NCI-H2107 treated with DMSO at 0.1 percent for 48 hours (cell line): ENCODE results near the gene CCNL2.
A peak's percentile ranks its signal among the peaks of the same experiment; 100 is the strongest.
"Not testable (repeated sequence)": the region's sequence is repeated elsewhere in the genome, so short reads cannot be mapped to it uniquely, and the experiment has no call there.

Experiments used
- DNase-seq: peaks from one replicate; lab custom pipeline; 2025; ENCODE audit not compliant: unreplicated experiment; lab: John Stamatoyannopoulos, UW

The CCNL2 gene

DNA sequence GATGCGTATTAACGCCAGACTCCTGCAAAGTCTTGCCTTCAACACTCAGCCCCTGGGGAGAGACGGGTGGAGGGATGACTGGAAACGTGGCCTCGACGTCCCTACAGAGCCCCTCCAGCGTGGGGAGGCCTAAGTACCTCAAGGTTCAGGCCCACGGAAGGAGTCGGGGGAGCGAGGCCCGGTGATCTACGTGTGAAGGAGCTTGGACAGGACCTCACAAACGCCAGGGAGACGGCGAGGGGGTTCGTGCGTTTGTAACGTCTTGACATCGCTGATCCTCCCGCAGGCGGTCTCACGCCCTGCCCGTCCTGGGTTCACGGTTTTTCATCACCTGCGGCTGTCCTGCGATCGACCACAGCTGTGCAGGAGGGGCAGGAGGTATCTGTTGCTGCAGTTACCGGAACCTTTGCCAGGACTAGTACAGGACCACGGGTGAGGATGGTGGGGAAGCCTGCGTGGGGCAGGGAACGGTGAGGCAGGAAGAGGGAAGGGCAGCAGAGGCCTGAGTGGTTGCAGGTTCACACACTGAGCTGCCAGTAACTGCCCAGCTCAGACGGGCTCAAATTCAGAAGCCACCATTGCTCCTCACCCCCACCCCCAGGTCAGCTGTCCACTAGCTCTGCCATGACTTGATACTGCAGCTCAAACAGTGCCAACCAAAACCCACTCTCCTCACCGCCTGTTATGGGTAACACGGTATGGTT, 889 bp upstream of the CCNL2 start:
- no peak for DNase-seq

DNA sequence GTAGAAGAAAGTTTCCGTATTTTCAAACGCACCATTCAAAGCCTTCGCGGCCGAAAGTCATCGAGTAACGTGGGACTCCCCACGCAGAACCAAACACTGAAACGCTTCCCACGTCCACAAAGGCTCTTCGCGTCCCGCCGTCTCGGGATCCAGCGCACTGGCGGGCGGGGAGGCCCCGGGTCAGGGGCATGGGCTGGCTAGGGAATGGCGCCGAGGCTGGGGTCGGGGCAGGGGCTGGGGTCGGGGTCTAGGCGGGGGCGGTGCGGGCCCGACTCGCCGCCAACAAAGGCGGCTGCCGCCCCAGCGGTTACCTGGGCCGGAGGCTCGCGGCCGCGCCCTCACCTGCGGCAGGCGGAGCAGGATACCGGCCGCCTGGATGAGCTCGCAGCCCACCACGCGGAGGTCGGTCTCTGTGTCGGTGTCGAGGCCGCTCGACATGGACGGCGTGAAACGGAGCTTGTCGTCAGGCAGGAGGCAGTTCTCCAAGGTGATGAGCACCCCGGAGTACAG, 403 bp downstream of the CCNL2 start:
- DNase-seq: no peak

DNA sequence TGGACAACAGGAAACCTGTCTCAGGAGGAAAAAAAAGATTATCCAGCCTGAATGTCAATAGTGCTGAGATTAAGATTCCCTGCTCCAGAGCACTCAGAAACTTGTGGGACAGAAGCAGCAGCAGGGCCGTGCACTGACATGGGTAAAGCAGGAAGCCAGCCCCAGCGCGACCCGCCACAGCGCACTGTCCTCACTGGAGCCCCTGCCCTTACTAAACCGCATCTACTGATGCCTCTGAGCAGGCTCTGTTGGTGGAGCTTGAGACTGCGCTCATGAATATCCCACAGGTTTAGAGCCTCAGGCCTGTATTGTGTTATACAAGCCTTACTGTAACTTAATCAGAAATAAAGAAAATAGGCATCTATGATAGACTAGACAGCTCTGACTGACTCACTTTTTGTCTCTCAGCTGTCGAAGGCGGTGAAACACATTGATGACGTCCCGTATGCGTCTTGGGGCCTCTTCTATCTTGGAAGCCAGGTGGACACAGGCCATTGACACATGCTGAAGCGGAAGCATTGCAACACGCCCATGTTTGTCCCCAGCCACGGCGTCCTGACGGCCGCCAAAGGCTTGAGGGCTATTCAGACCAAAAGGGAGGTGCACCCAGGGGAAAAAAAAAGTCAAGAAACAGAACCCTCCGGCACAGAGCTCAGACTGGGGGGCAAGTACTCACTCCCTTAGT, 1.2 kb downstream of the CCNL2 start:
- no peak for DNase-seq

DNA sequence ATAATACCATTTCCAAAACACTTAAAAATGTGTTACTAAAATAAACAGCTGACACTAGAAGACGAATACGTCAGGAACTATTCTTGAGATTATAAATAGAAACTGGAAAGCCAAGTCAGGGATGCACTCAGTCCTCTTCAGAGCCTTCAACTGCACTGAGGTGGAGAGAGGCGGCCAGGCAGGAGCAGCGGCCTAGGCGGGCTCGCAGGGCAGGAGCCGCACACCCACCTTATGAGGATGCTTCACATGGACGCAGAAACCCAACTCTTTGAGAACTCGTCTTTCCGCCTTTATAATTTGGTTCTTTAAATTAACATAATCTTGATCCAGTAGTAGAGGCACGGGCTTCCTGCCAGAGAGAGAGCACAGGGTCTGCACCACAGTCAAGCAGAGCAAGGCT, 4.0 kb downstream of the CCNL2 start:
- no peak for DNase-seq

DNA sequence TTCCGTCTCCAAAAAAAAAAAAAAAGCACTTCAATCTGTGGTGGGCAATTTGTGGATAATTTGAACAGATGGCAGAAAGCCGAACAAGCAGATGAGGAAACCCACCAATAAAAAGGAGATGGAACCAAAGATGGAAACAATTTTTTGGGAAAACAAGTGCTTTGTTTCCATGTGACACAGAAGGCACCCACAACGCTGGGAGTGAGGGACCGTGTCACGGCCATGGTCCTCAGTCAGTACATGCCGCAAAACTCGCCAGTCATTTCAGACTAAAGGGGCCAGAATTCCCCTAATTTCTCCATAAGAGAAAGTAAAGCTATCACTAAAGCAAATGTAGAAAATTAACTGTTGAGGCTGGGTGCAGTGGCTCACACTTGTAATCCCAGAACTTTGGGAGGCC, 5.0 kb downstream of the CCNL2 start:
- no peak for DNase-seq

DNA sequence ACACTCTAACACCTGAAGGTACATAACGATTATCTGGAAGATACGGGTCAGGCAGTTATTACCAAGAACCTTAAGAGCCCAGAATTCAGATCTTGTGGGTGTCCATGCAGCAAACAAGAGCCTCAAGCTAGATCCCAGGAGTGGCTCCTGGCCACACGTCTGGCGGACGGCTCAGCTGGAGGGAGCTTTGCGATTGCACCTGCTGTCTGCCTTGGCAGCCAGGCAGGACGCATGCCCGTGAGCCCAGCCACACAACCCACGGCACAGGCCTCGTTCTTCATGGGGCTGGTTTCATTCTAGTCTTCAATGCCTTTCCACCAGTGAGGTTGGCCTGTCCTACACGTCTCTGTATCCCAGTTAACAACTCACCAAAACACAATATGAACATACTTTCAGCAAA, 5.7 kb downstream of the CCNL2 start:
- no peak for DNase-seq

DNA sequence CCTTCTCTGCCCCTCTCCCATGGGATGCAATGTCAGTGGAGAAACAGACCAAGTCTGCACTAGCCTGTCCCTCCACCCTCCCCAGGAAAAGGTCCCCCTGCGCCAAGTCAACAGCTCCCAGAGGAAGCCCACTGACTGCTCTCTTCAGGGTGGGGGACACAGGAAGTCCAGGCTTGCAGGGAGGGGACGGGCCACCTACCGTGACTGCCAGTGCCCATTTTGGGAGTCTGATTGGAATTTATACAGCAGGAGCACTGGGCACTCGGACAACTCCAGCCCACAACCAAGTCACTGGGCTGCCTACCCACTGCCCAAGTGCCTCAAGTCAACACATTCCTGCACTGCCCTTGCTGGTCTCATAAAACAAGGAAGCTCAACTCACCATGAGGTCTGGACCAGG, 6.1 kb downstream of the CCNL2 start:
- DNase-seq: no peak

DNA sequence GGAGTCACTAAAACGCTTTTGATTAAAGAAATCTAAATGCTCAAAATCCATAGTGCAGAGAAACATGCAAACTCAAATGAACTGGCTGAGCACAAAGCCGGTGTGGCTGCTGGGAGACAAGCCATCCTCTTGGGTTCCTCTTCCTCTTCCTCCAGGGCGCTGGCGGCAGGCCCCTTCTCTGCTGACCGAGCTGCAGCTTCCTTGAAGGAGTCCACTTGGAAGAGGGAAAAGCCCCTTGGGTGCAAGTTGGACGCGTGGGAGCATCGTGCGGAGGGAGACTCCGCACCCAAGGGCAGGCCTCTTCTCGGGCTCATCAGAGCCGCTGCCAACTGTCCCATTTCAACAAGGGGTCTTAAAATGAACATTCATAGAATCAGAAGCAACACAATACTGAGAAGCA, 7.9 kb downstream of the CCNL2 start:
- no peak for DNase-seq

DNA sequence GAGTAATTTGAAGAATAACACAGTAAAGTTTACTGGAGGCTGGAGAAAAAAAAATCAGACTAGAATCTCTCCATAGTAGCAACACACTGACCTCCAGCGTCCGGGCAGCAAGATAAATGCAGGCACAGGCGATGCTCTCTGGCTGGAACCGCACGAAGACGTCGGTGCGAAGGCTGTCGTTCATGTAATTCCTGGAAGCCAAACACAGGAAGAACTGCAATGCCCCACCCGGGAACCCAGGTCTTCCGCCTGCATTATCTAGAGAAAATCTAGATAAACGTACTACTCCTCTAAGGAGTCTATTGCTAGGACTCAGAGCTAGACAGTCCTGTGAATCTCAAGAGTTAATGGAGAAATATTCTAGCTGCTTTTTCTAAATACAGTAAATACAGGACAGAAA, 8.5 kb downstream of the CCNL2 start:
- no peak for DNase-seq

DNA sequence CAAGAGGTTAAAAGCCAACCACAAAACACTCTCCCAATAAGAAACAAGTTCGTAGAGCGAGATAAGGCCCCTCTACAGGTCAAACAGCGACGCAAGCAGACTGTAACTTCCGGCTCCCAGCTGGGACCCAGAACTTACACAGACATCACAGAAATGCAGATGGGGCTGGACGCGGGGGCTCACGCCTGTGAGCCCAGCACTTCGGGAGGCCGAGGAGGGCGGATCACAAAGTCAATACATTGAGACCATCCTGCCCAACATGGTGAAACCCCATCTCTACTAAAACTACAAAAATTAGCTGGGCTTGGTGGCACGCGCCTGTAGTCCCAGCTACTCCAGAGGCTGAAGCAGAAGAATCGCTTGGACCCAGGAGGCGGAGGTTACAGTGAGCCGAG, 11.1 kb downstream of the CCNL2 start:
- no peak for DNase-seq

DNA sequence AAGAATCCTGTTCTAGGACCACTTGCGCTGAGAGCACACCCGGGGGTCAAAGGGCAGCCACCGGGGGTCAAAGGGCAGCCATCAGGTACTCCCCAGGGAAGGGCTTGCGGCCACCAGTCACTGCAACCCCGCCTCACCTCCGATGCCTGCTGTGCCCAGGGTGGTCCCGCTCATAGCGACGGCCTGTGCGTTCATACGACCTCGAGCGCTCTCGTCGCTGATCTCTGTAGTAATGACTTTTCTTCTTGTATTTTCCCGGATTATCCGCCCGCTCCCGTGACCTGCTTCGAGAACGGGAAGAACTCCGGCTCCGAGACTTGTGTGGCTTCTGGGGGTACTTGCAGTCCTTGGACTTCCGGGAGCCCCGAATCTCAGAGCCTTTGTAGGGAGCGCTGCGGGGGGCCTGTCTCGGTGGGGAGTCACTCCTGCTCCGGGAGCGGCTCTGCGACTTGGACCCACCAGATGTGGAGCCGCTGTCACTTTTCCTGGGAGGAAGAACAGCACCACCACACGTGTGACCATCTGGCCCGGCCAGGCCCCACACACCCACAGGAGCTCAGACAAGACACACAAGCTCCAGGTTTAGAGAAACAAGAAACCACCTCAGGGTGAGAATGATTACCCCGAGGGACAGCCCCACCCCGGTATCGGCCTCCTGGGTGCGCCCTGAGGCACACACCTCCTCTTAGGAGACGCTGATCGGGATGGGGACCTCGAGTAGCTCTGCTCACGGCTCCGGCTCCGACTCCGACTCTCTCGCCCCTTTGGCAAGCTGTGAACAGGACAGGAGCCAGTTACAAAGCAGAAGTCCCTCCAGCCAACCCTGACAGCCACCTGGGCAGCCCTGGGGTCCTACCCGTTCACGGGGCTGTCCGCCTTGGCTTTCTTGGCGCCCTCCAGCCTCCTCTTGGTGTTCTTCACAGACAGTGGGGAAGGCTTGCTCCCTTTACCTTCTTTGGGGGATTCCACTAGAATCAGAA, 11.7 kb downstream of the CCNL2 start:
- no peak for DNase-seq

DNA sequence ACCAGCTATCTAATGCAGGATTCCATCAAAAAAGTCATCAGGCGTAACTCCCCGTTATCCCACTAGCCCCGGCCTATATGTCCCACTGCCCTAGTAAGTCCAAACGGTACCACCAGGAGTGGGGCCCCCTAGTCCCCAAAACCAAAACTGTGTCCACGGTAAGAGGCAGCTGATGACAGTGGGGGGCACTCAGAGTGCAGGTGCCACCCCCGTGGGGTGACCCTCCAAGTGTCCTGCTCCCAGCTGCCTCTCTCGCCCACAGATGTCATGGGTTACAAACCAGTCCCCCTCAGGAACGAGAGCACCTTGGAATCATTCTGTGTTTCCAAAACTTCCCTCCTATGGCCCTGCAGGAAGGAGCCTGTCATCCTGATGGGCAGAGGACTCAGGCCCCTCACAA, 13.2 kb downstream of the CCNL2 start:
- no peak for DNase-seq

DNA sequence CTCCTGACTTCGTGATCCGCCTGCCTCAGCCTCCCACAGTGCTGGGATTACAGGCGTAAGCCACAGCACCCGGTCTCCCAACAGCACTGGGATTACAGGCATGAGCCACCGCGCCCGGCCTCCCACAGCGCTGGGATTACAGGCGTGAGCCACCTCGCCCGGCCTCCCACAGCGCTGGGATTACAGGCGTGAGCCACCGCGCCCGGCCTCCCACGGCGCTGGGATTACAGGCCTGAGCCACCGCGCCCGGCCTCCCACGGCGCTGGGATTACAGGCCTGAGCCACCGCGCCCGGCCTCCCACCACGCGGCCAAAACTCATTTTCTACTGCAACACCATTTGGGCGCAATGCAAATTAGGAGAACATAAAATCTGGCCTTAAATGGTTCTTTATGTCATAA, 13.8 kb downstream of the CCNL2 start:
- not testable (repeated sequence) for DNase-seq

DNA sequence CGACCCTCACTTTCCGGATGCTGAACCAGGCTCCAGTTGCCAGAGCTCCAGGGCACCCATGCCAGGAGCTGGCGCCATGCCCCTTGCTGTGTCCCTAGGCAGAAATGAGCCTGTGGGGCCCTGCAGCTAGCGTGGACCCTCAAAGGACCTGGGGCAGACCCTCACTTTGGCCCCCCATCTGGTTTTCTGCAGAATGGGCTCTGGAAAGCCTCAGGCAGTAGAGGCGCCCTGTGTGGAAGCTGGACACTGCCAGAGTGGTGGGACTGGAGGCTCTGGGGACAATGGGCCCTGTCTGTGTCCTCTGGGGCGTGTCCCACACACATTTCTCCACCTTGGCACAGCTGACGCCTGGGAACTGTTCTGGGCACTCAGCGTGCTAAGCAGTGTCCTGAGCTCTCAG, 17.8 kb downstream of the CCNL2 start:
- DNase-seq: no peak

DNA sequence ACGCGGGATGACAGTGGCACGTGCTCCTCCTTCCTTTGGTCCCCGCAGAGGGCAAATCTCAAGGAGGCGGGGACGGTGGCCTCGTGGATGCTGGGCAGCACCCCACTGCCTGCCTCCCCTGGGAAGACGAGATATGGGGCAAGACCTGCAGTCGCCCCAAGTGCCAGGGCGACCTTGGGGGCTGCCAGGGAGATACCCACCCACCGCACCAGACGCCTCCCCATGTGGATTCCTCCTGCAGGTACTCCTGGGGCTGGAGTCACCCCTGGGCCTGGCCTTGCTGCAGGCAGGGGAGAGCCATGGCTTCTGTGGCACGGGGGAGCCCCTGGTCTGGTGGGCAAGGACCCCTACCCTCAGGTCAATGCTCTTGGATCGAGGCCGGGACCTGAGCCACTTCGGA, 18.3 kb downstream of the CCNL2 start:
- DNase-seq: no peak

DNA sequence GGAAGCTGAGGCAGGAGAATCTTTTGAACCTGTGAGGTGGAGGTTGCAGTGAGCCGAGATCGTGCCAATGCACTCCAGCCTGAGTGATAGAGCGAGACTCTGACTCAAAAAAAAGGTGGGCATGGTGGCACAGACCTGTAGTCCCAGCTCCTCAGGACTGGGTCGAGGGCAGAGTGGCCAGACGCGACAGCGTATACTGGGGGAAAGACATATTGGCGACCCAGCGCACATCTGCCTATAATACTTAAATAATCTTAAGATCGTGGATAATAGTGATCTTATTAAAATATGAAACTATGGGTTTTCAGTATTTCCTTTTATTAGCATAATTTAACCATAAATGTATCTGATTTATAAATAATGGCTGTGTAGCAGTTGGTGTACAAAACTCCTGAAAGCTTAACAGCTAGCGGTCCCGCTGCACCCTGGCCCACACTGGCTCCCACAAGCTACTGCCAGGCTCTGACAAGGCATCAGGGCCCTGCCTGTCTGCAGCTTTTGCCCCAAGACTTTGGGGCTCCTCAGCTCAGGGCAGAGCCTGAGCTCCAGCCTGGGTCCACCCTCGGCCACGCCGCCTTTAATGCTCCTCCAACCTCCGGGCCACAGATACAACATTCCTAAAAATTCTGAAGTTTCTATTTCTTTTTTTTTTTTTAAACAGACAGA, 21.5 kb downstream of the CCNL2 start:
- no peak for DNase-seq

DNA sequence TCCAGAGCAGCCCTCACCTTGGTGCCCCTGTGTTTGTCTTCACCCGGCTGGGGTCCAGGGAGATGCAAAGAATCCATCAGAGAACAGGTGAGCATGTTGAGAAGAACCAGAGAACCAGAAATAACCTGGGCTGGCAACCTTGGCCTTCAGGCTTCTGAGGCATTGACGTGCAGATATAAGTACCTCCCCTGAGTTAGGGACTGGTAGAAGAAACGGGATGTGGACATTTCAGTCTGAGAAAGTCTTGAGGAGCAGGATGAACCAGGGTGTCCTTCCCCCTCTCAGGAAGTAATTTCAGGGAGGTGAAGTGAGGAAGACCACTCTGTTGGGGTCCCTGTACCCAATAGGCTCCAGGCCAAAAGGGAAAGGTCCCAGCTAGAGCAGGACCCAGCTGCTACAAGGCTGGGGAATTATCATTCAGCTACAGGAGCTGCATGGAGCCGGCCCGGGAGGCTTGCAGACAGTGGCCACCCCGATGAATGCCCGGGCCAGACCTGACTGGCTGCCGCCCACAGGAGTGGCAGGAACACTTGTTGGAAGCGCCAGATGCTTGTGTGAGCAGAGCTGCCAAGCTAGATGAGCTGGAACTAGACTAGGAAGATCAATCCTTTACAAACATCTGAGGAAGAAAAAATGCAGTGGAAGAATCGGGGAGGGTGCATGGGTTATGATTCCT, 22.4 kb downstream of the CCNL2 start:
- DNase-seq: no peak

DNA sequence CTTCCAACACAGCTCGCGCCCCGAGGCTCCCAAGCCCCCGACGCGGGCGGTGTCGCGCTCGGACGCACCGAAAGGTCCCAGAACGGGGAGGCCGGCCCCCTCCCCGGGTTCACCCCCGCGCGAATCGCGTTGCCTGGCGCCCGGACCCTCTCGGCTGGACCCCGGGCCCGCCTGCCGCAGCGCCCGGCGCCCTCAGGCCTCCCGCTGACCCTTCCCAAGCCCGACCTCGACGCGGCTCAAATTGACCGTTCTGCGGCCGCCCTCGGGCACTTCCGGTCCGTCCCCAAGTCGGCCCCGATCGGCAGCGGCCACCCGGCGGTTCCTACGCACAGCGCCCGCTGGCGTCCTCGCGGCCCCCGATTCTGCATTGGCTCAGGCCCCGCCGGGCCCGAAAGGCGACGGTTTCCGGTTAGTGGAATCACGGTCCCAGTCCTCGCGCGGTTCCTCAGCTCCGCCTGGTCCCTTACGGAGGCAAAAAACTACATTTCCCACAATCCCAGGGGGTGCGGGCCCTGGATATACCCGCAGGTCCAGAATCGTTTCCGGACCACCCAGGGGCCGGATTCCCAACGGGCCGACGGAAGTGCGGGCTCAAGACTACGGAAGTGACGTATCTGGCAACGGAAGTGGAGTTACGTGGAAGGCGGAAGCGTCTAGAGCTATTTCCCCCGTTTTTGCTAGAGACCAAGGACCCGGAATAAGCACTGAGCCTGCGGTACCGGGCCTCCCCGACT, 24.0 kb downstream of the CCNL2 start, which contains the start of gene AURKAIP1:
Gene AURKAIP1, minus strand, starts transcription at position 279 of the 734 bp plus-strand sequence. CDS start 451 bp downstream, outside the sequence.
- peak; percentile 57 for DNase-seq

DNA sequence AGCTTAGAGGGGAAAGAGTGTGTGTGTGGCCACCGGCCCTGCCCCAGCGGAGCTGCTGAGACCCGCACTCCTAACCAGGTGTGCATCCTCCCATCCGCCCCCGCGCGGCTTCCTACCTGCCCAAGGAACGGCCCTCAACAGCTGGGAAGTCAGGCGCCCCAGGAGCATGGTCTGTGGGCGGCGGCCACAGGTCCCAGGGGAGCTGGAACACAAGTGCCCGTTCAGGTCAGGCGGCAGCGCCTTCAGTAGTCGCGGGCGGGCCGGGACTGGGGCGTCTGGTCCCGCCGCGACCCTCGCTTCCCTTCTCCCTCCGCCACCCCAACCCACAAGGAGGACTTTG, 24.6 kb downstream of the CCNL2 start:
- no peak for DNase-seq
